ENCODE data around the gene PSMD12. TPM values are rescaled to one million over a fixed set of nuclear protein-coding genes. Genes with fewer than 3 reads are reported as not detected.

The PSMD12 gene
- total RNA-seq: 18.2 and 33.1 TPM in 2 replicates

DNA sequence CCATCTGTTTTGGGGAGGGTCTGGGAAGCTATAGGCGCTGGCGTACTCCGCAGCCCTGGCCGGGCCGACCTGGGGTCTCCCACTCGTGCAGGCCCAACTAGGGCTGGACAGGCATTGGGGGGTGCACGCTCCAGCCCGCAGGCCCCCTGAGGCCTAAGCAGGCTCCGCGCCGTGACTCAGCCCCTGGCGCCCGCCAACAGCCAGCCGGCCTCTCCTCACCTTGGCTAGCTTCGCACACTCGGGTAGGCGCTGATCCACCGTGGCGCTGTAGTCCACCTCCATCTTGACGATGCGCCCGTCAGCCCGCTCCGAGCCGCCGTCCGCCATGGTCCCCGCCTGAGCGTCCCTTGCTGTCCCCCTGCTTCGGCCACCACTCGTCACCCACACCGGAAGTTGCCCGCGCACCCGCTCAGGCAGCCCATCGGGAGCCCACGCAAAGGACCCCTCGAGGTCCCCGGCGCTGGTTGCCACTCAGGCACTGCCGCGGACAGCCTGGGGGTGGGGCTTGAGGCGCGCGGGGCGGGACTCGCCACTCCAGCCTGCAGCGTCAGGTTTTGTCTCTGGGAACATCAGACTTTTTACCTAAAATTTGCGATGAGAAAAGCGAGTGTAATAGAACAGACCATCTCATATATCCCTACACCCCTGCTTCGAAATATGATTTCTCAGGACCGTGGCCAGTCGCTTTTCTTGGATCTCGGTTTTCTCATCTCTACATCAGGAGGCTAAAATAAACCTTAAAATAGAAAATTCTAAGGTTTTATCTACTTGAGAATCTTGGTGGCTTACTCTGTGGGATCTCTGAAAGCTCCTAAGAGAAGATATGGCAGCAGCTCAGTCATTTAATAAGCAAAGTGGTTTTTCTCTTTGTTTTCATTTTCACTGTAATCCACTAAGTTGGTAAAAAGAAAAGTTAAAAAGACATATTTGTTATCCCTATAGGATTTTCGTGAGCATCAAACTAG, at the start of gene PSMD12:
Gene PSMD12, minus strand, starts transcription at position 385 of the 965 bp plus-strand sequence. Its CDS starts 58 bp downstream, at position 327.

DNA sequence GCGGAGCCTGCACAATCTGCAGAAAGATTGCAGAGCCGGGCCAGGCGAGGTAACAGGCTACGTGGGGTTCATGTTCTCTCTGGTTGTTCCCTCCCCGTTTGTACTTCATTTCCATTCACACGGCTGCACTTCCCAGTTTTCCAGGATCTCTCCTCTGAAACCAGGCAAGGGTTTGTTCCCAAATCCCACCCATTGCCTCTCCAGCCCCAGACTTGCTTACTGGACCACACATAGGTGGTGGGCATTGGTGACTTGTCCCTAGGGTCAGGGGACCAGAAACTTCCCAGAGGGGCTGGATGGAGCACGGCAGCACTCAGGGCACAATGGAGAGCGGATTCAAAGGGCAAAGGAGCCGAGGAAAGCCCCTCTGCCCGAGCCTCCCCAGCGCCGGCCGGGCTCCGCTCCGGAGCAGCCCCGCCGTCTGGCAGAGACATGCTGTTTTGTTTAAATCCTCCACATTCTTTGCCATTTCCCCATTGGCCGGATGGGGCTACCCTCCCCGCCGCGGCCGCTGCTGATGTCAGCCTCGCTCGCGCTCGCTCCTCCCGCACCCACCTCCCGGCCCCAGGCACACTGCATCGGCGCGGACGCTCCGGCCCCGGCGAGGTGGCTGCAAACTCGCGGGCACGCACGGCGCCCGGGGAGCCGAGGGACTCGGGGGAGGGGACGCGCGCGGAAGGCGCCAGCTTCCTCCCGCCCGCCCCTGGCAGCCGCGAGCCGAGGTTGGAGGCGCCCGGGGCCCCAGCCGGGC, 10.5 kb upstream of the PSMD12 start, which contains the start of gene PITPNC1:
Gene PITPNC1, plus strand, starts transcription at position 545 of the 751 bp plus-strand sequence.

Other genes with a start within 250 kb of the PSMD12 start
- gene HELZ, start 121.4 kb downstream of the PSMD12 start, total RNA-seq: 15.5 and 26.8 TPM in 2 replicates
- 13.3 and 13.8 TPM in 2 replicates for gene PITPNC1, start 10.7 kb upstream of the PSMD12 start, total RNA-seq